Measurements from ENCODE around the gene TP63.

TP63 gene

DNA sequence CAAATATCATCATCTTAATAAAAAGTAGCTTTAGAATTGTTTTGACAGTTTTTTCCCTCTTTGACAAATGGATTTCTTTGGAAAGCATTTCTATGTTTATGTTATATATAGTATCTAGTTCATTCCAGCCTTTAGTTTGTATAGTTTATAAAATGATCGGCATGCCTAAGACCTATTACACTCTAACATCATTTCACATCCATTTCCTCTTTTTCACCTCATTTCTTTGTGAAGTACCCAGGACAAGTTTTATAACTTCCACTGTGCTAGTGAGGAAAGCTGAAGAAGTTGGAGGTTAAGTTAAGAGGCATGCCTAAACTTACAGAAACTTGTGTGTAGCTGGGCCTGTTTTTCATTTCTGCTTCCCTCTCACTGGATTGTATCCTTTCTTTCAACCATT lies 178.4 kb downstream of the TP63 start:
- DNase-seq (ENCODE audit: low read depth) = no peak

DNA sequence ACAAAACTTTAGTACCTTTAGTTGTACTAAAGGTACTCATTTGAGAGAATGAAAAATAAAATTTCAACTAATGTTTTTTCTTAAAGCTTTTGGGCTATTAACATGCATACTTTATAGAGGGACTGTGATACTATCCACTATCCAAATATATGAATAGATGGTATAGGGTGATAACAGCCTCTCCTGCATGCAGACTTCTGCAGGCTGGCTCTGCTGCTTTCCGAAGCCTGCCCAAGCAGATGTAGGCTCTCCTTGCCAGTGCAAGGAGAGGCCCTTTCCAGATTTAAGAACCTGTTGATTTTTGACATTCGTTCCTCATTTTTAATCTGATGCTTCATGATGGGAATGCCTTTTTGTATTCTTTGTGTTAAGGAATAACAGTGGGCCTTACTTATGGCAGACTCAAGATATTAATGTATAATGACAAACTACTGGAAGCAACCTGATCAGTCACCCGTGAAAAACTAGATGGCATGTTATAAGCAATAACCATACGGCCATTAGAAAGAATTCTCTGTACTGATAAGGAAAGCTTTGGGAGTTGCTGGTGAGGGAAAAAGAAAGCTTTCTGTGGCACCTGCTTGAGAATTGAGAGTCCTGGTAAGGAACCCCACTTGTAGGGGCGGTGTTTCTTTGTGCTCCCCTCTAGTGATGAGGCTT lies 181.7 kb downstream of the TP63 start:
- no peak for DNase-seq (ENCODE audit: low read depth)

DNA sequence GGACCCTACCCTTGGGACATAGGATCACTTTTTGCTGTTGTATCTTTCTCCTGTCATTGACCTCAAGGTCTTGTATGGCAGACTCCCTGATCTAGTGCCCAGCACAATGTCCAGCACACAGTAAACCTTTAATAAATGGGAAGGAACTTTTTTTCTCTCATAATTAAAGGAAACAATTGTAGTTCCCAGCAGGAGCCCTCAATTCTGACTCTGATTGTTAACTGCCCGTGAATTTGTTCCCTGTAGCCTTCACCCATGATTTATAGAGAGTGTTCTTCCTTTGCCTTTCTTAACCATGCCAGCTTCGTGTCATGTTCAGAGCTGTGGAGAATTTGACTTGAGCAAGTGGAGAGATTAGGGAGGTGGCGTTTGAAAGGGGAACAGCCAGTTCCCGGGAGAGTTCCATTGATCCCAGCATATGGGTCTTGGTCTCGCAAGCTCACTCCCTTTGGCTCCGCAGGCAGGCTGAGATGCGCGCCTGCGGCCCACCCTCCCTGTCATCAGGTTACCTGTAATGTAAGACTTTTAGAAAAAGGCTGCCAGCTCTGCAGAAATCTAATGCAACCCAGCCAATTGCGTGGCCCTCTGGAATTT lies 182.6 kb downstream of the TP63 start:
- no peak for DNase-seq (ENCODE audit: low read depth)

DNA sequence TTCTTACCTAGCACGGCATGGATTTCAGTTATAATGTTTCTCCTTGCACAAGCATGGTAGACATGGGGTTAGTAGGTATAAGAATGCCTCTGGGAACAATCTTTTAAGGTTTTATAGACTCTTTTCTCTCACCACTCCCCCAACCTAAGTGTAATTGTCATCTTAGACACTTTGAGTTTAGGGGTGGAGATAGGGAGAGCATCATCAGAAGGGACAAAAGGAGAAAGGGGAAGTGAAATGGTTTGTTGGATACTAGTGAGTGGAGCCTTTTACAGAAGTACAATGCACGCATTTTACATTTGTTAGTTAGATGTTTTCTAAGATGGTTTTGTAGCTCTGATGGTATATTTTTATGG lies 189.2 kb downstream of the TP63 start:
- DNase-seq (ENCODE audit: low read depth) = no peak

DNA sequence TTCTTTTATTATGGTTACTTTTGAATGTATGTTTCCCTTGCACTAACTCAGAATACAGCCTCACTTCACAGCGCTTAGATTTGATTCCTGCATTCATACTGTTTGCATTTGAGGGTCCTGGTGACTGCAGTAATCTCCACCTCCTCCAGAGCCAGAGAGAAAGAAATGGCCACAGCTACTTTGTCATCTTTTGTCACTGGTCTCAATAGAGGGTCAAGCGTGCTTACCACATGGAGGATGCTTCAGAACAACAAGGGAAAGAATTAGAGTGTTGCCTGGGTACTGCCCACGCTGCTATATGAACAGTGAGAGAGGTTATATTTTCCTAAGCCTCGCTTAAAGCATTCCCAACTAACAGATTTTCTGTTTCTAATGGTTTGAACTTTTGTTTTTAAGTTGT lies 190.1 kb downstream of the TP63 start:
- no peak for DNase-seq (ENCODE audit: low read depth)

DNA sequence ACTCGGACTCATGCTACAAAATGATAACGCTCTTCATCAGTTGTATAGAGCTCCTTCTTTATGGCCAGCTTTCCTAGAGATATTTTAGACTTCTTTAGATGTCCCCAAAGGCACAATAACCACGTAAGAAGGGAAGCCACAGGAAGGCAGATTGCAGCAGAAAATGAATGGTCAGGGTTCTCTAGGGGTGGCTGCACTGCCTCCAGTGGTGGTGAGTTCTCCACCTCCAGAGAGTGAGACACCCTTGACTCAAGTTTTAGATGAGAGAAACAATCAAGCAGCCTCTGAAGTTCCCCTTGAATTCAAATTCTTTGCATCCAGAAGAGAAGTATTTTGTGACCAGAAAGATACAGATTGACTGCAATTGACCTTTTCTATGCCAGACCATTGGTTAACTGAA lies 191.5 kb downstream of the TP63 start:
- no peak for DNase-seq (ENCODE audit: low read depth)

DNA sequence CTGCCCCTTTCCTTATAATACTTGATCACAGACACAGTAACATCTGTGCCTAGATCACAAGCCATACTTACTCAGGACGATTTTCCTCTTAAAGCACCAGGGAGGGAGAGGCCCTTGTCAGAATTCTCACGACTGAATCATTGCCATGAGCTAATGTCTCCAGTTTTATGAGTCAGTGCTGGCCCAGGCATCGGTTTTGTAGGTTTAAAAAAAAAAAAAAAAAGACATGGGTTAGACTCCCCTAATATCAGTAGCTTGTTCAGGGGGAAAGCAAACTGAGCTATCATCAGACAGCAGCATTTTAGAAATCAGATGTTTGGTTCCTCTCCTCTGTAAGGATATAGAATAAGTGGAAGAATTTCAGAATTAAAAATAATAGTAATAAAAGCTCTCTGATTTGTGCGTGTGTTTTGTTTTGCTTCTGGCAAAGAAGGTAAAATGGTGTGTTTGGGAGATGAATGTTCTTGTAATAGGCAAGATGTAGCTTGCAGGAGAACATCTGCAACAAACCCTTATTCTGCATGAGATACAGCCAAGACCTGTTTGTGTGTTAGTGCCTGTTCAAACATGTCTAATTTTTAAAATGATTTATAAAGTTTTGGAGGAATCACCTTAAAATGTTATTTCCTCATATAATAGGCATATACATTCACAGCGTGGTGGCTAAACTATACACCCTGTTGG lies 193.6 kb downstream of the TP63 start:
- DNase-seq (ENCODE audit: low read depth) = no peak

DNA sequence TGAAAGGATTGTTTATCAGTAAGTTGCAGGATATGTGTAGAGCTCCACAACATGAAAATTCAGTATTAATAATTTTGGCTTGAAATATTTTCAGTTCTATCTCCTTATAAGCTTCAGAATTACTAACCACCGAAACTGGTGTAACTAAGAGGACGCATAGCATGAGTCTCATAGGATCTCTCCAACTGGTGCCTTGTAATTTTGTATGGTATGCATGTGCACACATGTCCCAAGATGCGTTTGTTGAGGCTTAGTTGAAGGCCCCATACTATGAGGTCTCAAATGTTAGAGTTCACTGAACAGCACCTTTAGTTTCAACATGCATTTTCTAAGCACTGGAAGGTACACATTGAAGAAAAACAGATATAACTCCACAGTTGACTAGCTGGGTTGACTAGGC lies 195.4 kb downstream of the TP63 start:
- no peak for DNase-seq (ENCODE audit: low read depth)

DNA sequence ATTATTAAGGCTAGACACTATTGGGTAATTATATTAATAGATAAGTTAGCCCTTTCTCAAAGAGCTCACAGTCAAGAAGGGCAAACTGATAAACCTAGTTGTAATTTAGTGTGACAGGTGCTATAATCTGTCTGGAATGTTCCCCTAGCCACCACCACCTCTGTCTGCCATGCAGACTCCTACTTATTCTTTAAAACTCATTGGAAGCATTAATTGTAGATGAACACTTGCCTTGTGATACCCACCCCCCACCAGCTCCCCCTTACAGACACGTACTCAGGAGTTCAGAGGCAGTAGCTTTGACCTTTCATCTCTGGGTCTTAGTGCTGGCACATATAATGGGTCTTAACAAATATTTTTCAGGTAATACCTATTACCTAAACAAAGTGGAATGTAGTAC lies 195.9 kb downstream of the TP63 start:
- no peak for DNase-seq (ENCODE audit: low read depth)

DNA sequence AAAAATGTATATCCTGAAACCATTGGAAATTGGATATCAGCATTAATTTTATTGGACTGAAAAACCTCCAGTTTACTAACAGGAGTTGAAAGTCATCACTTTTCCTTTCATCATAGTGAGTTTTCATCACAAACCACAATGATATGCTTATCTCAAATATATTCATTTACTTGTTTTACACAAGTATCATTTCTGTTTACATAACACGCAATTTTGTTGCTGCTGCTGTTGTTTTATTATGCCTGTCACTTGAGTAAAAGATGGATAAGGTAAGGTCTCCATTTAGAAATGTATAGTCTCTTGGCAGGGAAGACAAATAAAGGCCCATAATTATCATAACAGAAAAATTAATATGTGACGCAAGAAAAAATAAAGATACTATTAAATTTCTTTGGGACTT lies 199.2 kb downstream of the TP63 start:
- no peak for DNase-seq (ENCODE audit: low read depth)

DNA sequence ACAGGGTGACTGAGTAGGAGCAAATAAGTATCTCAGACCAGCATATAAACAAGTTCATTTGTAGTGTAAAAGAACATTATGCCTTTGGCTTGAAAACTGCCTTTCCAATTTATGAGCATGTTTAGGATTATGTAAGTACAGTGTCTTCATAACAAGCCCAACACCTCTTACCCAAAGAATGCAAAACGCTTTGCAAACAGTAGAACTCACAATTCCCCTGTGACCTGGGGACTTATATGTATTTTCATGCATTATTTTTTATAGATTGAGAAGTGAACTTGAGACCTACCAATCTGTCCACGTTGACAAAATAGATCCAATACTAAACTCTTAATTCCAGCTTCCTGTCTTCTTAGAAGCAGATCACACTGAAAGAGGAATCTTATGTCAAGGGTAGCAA lies 202.1 kb downstream of the TP63 start:
- no peak for DNase-seq (ENCODE audit: low read depth)

DNA sequence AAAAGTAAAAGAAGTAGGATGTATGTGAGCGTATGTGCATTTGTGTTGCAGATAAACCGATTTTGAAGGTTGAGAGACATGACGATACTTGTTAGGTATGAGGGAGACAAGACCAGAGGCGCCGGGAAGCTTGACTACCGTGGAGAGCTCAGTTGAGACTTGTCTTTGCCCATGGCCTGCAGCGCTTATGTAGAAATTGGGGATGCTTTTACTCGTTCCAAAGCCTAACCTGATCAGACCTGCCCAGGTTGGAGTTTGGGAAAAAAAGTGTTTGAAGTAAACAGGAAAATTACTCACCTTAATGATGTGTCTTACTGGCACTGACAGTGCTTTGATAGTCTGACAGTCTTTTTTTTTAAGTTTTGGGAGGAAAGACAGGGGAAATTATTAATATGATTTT lies 202.8 kb downstream of the TP63 start:
- no peak for DNase-seq (ENCODE audit: low read depth)

DNA sequence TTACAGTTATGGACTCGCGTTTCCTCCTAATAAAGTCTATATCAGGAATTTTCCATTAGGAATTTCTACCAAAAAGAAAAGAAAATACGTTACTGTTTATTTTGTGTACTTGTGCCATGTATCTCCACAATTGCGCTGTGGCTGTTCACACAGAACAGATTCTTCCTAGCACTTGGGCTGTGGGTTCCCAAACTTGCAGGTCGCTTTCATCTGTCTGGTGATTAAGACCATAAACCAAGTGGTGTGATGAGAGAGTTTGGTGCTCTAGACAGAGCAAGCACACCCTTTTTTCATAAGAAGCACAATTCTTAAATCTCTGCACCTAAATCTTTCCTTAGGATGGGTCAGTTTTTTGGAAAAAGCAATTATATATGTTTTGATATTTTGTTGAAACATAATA lies 203.3 kb downstream of the TP63 start:
- DNase-seq (ENCODE audit: low read depth) = no peak

DNA sequence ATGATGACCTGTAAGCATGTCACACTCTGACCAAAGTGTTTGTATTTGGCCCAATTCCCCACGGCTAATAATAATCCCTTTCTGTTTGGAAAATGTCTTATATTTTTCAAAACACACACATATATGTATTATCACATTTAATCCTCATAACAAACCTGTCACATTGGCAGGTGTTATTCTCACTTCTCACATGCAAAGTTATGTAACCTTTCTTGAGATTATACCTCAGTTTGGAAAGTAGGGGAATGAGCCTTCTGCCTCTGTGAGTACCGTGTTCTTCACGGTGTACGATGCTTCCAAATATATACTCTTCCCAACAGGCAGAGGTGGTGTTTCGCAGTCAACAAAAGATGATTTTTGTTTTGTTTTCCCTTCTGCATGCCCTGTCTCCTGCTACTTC lies 205.6 kb downstream of the TP63 start:
- DNase-seq (ENCODE audit: low read depth) = no peak

DNA sequence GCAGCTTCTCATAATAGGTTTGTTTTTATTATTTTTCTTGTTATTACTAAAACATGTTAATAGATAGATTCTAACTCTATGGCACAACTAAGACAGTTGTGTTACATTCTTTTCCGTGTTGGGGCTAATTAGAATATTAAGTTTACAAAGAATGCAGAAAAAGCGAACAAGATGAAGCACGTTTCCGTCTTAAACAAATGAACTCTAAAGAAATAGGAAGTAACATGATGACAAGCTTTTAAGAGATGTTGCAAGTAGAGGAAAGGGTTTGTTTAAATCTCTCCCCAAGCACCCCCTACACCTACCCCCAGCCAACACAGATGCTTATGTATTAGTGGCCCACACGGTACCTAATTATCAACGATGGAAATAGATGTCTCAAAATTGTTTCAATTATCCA lies 207.1 kb downstream of the TP63 start:
- no peak for DNase-seq (ENCODE audit: low read depth)

DNA sequence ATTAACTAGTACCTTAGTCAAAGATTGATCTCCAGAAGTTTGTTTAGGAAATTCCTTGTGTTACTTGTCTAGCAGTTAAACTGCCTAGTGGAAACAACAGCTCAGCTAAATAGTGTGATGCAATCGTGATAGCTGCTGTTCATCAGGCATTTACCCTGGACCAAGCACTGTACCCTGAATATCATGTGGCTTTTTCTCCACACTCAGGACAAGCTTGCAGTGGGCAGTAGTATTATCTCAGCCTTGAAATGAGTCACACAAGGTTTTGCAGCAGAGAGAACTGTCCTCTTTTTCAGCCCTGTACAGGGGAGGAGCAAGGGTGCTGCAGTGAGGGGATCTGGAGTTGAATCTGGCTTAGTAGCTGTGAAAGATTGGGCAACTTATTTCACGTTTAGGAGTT lies 208.4 kb downstream of the TP63 start:
- no peak for DNase-seq (ENCODE audit: low read depth)

DNA sequence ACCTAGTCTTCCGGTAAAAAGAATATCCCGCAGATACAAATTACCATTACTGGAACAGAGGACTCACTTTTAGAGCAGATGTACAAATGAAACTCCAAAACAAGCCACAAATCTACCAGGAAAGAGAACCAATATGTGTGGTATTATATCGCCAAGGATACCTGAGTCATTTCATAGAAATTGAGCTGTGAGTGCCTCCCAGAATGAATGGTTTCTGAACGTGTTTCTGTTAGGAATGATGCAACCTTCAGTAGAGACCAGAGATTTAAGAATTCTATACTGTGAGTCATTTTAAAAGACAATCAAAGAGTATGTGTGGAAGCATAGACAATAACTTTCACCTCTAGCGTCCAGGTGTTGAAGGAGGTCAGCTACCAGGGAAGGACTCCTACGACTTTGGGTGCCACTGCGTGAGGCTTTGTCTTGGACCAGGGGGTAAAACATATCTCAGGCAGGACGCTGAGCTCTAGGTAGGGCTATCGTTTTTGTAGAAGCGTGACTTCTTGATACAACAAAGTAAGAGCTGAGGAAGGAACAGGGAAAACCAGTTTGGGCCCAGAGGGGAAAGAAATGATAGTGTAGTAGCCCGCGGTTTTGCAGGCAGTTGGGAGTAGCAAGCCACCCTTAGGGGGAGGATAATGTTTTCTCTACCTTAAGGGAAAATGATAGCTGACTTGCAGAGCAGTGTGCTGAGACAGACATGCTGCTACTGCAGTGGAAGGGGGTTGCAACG lies 210.4 kb downstream of the TP63 start:
- no peak for DNase-seq (ENCODE audit: low read depth)

DNA sequence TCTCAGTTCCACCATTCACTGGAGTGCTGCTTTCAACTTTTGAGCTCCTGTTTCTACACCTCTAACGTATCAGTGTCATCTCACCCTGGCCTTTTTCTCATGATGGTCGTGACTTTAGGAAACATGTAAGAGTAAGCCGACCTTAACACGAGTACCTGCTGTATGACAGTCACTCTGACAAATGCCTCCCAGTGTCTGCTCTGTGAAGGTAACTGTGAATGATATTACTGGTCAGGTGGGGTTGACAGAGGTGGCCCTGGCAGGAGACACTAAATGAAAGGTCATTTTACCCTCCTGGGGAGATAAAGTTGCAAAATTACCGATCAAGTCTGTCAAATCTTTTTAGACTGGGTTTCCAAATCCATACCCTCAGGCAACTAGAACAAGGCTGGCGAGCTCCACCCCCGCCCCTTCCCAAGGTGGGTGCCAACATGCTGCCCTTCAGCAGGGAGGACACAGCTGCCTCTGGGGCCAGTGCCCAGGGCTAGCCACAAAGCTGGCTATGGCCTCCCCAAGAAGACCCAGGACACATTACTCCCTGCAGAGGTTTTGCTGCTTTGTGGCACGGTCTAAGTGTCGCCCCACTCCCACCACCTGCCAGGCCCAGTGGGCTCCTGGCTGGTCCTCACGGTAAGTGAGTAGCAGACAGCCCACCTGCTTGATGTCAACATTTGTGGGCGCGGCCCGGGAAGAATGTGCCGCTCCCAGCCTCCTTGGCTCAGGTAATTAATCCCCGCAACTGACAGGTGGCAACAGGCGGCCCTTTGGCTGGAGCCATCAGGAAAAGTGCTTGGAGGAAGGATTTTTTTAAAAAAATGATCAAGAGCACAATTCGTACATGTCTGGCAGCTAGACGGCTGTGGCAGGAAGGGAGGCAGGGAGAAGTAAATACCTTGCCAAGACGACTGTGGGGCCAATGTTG lies 211.8 kb downstream of the TP63 start:
- no peak for DNase-seq (ENCODE audit: low read depth)

DNA sequence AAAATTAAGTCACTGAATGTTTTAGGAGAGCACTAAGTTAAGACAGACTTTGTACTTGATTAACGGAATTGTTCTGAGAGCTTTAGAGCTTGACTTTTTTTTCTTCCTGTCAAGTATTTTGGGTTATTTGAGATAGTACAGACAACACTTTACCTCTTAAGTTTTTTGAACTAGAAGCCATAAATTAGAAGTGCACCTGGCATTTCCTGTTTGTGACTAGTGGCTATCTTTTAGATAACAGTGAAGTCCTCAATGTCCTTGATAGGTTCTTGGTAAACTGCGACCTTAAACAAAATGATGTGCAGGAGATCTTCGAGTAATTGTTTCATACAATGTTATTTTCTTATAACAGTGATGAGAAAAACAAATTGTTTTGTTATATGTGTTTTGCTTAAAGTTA lies 213.9 kb downstream of the TP63 start:
- no peak for DNase-seq (ENCODE audit: low read depth)

DNA sequence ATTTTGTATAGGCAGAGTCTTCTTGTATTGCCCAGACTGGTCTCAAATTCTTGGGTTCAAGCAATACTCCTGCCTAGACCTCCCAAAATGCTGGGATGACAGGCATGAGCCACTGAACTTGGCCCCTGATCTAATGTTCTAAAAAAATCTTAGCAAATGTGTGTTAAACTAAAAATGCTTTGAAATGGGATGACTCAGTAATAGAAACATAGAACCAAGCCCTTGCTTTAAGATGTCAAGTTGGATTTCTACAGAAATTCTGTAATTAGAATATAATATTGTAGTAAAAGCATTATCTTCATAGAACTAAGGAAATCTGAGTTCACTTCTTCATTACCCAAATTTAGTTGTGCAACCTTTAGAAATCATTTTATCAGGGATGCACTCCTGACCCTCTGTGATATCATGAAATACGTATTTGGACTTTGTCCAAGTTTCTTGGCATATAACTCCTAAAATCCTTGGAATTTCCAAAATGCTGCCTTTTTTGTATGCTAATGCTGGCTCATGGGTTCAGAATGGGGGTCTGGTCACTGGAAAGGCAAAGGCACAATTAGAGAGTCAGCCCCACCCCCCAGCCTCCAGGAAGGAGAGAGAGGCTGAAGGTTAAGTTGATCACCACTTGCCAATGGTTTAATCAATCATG lies 217.3 kb downstream of the TP63 start:
- DNase-seq (ENCODE audit: low read depth) = no peak

DNA sequence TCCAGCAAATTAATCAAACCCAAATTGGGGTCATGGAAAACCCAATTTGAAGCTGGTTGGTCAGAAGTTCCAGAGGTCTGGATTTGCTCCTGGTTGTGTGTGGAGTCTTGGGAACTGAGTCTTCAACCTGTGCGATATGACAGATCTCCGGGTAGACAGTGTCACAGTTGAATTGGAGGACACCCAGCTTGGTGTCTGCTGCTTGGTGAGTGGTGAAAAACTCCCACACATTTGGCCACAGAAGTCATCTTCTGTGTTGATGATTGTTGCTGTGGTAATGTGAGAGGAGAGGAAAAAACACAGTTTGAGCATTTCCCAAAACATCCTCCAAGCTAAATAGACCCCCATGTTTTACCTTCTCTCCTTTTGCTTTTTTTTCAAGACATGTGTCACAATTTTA lies 218.1 kb downstream of the TP63 start:
- DNase-seq (ENCODE audit: low read depth) = no peak

DNA sequence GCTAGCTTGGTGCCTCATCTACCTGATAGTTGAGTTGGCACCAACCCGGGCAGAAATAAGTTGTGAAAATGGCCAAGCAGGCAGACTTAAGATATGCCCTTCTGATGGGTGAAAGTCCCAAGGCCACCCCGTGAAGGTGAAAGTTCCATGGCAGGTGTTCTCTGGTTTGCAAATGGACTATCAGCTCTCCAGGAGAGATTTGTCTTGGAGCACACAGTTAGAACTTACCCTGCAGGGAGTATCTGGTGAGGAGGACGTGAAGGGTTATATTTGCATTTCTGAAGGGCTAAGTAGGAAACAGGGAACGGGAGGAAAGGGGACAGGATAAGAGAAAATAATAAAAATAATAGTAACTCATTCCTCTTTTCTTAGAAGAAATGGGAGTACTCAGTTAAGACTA lies 220.5 kb downstream of the TP63 start:
- DNase-seq (ENCODE audit: low read depth) = no peak
